IMR-90 (cell line): ENCODE data around the gene IER5.

Experiments used
- CEBPB ChIP-seq: IDR thresholded peaks from 2 replicates; pipeline ENCODE4 v1.6.1; 2012; ENCODE audit warnings: low read depth, low read length, improper control_type of control experiment
- CTCF ChIP-seq: conservative IDR thresholded peaks from 2 replicates; pipeline ENCODE4 v1.5.1; 2012; ENCODE audit warnings: mild to moderate bottlenecking, low read depth, low read length, improper control_type of control experiment
- ELK1 ChIP-seq: fragments of 150-350 bp; IDR thresholded peaks from 2 replicates; pipeline ENCODE4 v1.6.1; 2016; ENCODE audit warnings: low read depth, mild to moderate bottlenecking, low read length, moderate library complexity, borderline replicate concordance
- MXI1 ChIP-seq: IDR thresholded peaks from 2 replicates; pipeline ENCODE4 v1.6.1; 2012; ENCODE audit warnings: low read depth, mild to moderate bottlenecking, low read length, moderate library complexity, borderline replicate concordance
- POLR2A ChIP-seq: IDR thresholded peaks from 2 replicates; pipeline ENCODE4 v1.6.1; 2012; ENCODE audit warnings: mild to moderate bottlenecking, low read depth, low read length
- SMC3 ChIP-seq: fragments of 150-350 bp; IDR thresholded peaks from 2 replicates; pipeline ENCODE4 v1.6.1; 2016; ENCODE audit warnings: low read depth, mild to moderate bottlenecking, antibody characterized with exemption, low read length, moderate library complexity
- USF2 ChIP-seq: fragments of 150-350 bp; IDR thresholded peaks from 2 replicates; pipeline ENCODE4 v1.6.1; 2017; ENCODE audit warnings: mild to moderate bottlenecking, antibody characterized with exemption, low read length, low read depth

- no peak for TF ChIP-seq USF2
- TF ChIP-seq CEBPB, result no peak
- TF ChIP-seq CTCF, result no peak
- no peak for TF ChIP-seq ELK1
- TF ChIP-seq POLR2A, result no peak
- TF ChIP-seq SMC3, result no peak
- TF ChIP-seq MXI1, result no peak
Measured at GRCh38 chr1:181111559-181111958, 23.1 kb downstream of the IER5 start.
